Measurements from ENCODE around the gene ST8SIA5. TPM values are rescaled to one million over a fixed set of nuclear protein-coding genes. Genes with fewer than 3 reads are reported as not detected.
A peak's percentile ranks its signal among the peaks of the same experiment; 100 is the strongest.

The ST8SIA5 gene
- polyA plus RNA-seq, 3 donors, result not detected

DNA sequence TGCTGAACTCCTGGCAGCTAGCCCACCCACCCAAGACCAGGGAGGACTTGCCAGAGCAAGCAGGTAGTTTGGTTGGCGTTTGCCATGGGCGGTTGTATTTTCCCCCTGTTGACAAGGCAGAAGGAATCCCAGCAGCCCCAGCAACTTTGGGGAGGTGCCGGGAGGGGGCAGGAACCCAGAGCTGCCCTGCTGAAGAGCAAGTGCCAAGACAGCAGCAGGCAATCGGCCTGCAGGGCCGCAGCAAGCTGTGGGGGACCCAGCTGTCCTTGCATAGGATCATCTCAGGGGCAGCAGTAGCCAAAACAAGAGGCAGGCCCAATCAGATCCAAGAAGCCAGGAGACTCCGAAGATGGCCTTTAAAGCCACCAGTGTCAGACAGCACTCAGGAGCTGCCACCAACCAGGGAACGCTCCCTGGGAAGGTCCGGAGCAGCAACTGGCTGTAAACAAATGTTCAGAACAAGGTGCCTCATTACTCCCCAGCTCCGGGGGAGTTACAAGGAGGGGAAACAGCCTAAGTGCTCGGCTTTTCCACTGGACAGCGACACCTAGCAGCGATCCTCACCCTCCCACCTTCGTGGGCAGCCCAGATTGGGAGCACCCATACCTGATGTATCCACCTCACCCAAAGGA is 2.1 kb downstream of the ST8SIA5 start:
- Histone ChIP-seq H3K9ac (ENCODE audit: insufficient read depth, low read length, poor library complexity, severe bottlenecking) (no peak overlapping the region), H3K4me3 (replicated peaks in 1 of 3; ENCODE audit: low read depth in 2 of 3, low read length in 3 of 3) (peak overlapping the region in 1 of 3 experiments; percentile 68), H3K79me2 (ENCODE audit: insufficient read depth, low read length) (no peaks in the 10 kb centered on the region), H3K9me3 (replicated peaks in 1 of 2; ENCODE audit: control insufficient read depth in 1 of 2, insufficient read depth in 1 of 2, low read length in 2 of 2) (peaks cover 0 to 5% of the 10 kb centered on the region in 2 donors), H3K27me3 (ENCODE audit: control insufficient read depth in 2 of 2, insufficient read depth in 2 of 2, low read length in 2 of 2) (peaks cover 37 to 45% of the 10 kb centered on the region in 2 donors), H2AFZ (ENCODE audit: insufficient read depth, low read depth, low read length, poor library complexity, severe bottlenecking) (peak overlapping the region; percentile 68), H3K4me2 (replicated peaks; ENCODE audit: extremely low read depth, low read length, poor library complexity, severe bottlenecking) (peak overlapping the region; percentile 67), H3K4me1 (ENCODE audit: control insufficient read depth in 1 of 2, insufficient read depth in 2 of 2, low read length in 2 of 2) (peaks cover 22 to 44% of the 10 kb centered on the region in 2 donors), H4K20me1 (ENCODE audit: insufficient read depth, low read length) (no peaks in the 10 kb centered on the region), H3K36me3 (replicated peaks in 1 of 2; ENCODE audit: control insufficient read depth in 1 of 2, insufficient read depth in 2 of 2, low read length in 2 of 2) (no peaks in the 10 kb centered on the region), H3K27ac (ENCODE audit: low read depth in 1 of 2, low read length in 2 of 2) (no peak overlapping the region)
- H3K27me3 Mint-ChIP-seq (ENCODE audit: low read depth in 3 of 3), result peaks cover 40 to 55% (median 51%) of the 10 kb centered on the region in 3 donors
- 85% methylated on average over 7 of the region's 13 CpGs for whole genome bisulfite sequencing (ENCODE audit: insufficient coverage)
- TF ChIP-seq CTCF (IDR thresholded peaks at IDR 0.05), result no peak
- peak overlapping the region in 2 of 7 donors; percentile 26 to 48 for H3K27ac Mint-ChIP-seq
- H3K4me3 Mint-ChIP-seq, result peak overlapping the region in 1 of 2 donors; percentile 89
- H3K36me3 Mint-ChIP-seq, result peaks cover 0 to 2% of the 10 kb centered on the region in 2 donors
- intact Hi-C loops (cut with micrococcal nuclease), result no loop called here
- H3K4me1 Mint-ChIP-seq, result peaks cover 36% of the 10 kb centered on the region
- H3K9me3 Mint-ChIP-seq, result peaks cover 2 to 28% (median 14%) of the 10 kb centered on the region in 7 donors
- DNase-seq, result no peak

GRCh38 chr18:46754188-46754587 is 2.7 kb downstream of the ST8SIA5 start:
- Mint-ChIP-seq H3K4me3 (peak overlapping the region in 1 of 2 donors; percentile 65), H3K36me3 (peaks cover 0 to 2% of the 10 kb centered on the region in 2 donors), H3K4me1 (peaks cover 36% of the 10 kb centered on the region), H3K27ac (no peak overlapping the region), H3K27me3 (ENCODE audit: low read depth in 3 of 3) (peaks cover 37 to 50% (median 45%) of the 10 kb centered on the region in 3 donors), H3K9me3 (peaks cover 2 to 28% (median 14%) of the 10 kb centered on the region in 7 donors)
- Histone ChIP-seq H3K9me3 (replicated peaks in 1 of 2; ENCODE audit: control insufficient read depth in 1 of 2, insufficient read depth in 1 of 2, low read length in 2 of 2) (peaks cover 0 to 5% of the 10 kb centered on the region in 2 donors), H3K4me1 (ENCODE audit: control insufficient read depth in 1 of 2, insufficient read depth in 2 of 2, low read length in 2 of 2) (peaks cover 22 to 44% of the 10 kb centered on the region in 2 donors), H3K9ac (ENCODE audit: insufficient read depth, low read length, poor library complexity, severe bottlenecking) (no peak overlapping the region), H3K27ac (ENCODE audit: low read depth in 1 of 2, low read length in 2 of 2) (no peak overlapping the region), H3K4me3 (replicated peaks in 1 of 3; ENCODE audit: low read depth in 2 of 3, low read length in 3 of 3) (peak overlapping the region in 1 of 3 experiments; percentile 32), H2AFZ (ENCODE audit: insufficient read depth, low read depth, low read length, poor library complexity, severe bottlenecking) (peak overlapping the region; percentile 68), H3K36me3 (replicated peaks in 1 of 2; ENCODE audit: control insufficient read depth in 1 of 2, insufficient read depth in 2 of 2, low read length in 2 of 2) (no peaks in the 10 kb centered on the region), H3K4me2 (replicated peaks; ENCODE audit: extremely low read depth, low read length, poor library complexity, severe bottlenecking) (peak overlapping the region; percentile 67), H3K79me2 (ENCODE audit: insufficient read depth, low read length) (no peaks in the 10 kb centered on the region), H4K20me1 (ENCODE audit: insufficient read depth, low read length) (no peaks in the 10 kb centered on the region), H3K27me3 (ENCODE audit: control insufficient read depth in 2 of 2, insufficient read depth in 2 of 2, low read length in 2 of 2) (peaks cover 32 to 39% of the 10 kb centered on the region in 2 donors)
- no CpG with 5 or more reads among the region's 3 CpGs for WGBS (ENCODE audit: insufficient coverage)
- no peak for TF ChIP-seq CTCF (IDR thresholded peaks at IDR 0.05)
- DNase-seq, result peak in 2 of 3 donors; percentile 14 to 16
- intact Hi-C loops (cut with micrococcal nuclease), result no loop called here

Measured in CD14-positive monocyte (primary cell).